ENCODE data around the gene TEP1.
"Not testable (repeated sequence)": the region's sequence is repeated elsewhere in the genome, so short reads cannot be mapped to it uniquely, and the experiment has no call there.

Gene TEP1

GRCh38 chr14:20386276-20386855, 26.9 kb downstream of the TEP1 start:
- no peak for DNase-seq (ENCODE audit: low read depth in 2 of 2)

- no peak for DNase-seq (ENCODE audit: low read depth in 2 of 2)
These were observed 28.4 kb downstream of the TEP1 start for GRCh38 chr14:20384886-20385285.

- no peak for DNase-seq (ENCODE audit: low read depth in 2 of 2)
These were observed 29.0 kb downstream of the TEP1 start for GRCh38 chr14:20384321-20384720.

- DNase-seq (ENCODE audit: low read depth in 2 of 2) = no peak
These were observed 29.7 kb downstream of the TEP1 start for GRCh38 chr14:20383636-20384035.

GRCh38 chr14:20383032-20383431, 30.3 kb downstream of the TEP1 start:
- DNase-seq (ENCODE audit: low read depth in 2 of 2) = no peak

GRCh38 chr14:20382526-20382925, 30.8 kb downstream of the TEP1 start:
- no peak for DNase-seq (ENCODE audit: low read depth in 2 of 2)

- DNase-seq (ENCODE audit: low read depth in 2 of 2) = no peak
These were observed 32.0 kb downstream of the TEP1 start for GRCh38 chr14:20381341-20381740.

- DNase-seq (ENCODE audit: low read depth in 2 of 2) = no peak
These were observed 32.6 kb downstream of the TEP1 start for GRCh38 chr14:20380681-20381080.

GRCh38 chr14:20379743-20380142, 33.6 kb downstream of the TEP1 start:
- no peak for DNase-seq (ENCODE audit: low read depth in 2 of 2)

GRCh38 chr14:20377171-20377570, 36.1 kb downstream of the TEP1 start:
- no peak for DNase-seq (ENCODE audit: low read depth in 2 of 2)

GRCh38 chr14:20376071-20376588, 37.2 kb downstream of the TEP1 start:
- DNase-seq (ENCODE audit: low read depth in 2 of 2) = no peak

GRCh38 chr14:20375471-20375870, 37.8 kb downstream of the TEP1 start:
- no peak for DNase-seq (ENCODE audit: low read depth in 2 of 2)

- no peak for DNase-seq (ENCODE audit: low read depth in 2 of 2)
These were observed 40.5 kb downstream of the TEP1 start for GRCh38 chr14:20372796-20373195.

- no peak for DNase-seq (ENCODE audit: low read depth in 2 of 2)
These were observed 47.4 kb downstream of the TEP1 start for GRCh38 chr14:20365928-20366327.

- not testable (repeated sequence) for DNase-seq (ENCODE audit: low read depth in 2 of 2)
These were observed 54.8 kb downstream of the TEP1 start for GRCh38 chr14:20358474-20358873.

- DNase-seq (ENCODE audit: low read depth in 2 of 2) = no peak
These were observed 56.9 kb downstream of the TEP1 start for GRCh38 chr14:20356422-20356821.

- DNase-seq (ENCODE audit: low read depth in 2 of 2) = no peak
These were observed 62.4 kb downstream of the TEP1 start for GRCh38 chr14:20350860-20351259.

GRCh38 chr14:20350282-20350681, 63.0 kb downstream of the TEP1 start:
- no peak for DNase-seq (ENCODE audit: low read depth in 2 of 2)

GRCh38 chr14:20347747-20348146, 65.6 kb downstream of the TEP1 start:
- DNase-seq (ENCODE audit: low read depth in 2 of 2) = no peak

GRCh38 chr14:20346713-20347112, 66.6 kb downstream of the TEP1 start:
- DNase-seq (ENCODE audit: low read depth in 2 of 2) = no peak

GRCh38 chr14:20345366-20345765, 67.9 kb downstream of the TEP1 start:
- DNase-seq (ENCODE audit: low read depth in 2 of 2) = no peak

- peak in 1 of 2 experiments; percentile 4 for DNase-seq (ENCODE audit: low read depth in 2 of 2)
These were observed 69.5 kb downstream of the TEP1 start for GRCh38 chr14:20343862-20344220.

- peak; percentile 100 for DNase-seq (ENCODE audit: low read depth in 2 of 2)
These were observed 70.0 kb downstream of the TEP1 start, which contains the start of gene PARP2 for GRCh38 chr14:20343092-20343861. TSS of gene PARP2 (plus strand) at chr14:20343635. CDS start at chr14:20343642, 7 bp downstream.

Measured in fibroblast of skin of left quadriceps (primary cell).